HG02943 (cell line): ENCODE results near the gene ABHD10.

ENCODE experiments used
- ATAC-seq: cut with Tn5 transposase; IDR thresholded peaks from one replicate; pipeline ENCODE4 v1.9.1; 2021; ENCODE audit warnings: mild to moderate bottlenecking, low read depth, moderate library complexity; ENCODE audit not compliant: unreplicated experiment

ABHD10 gene

DNA sequence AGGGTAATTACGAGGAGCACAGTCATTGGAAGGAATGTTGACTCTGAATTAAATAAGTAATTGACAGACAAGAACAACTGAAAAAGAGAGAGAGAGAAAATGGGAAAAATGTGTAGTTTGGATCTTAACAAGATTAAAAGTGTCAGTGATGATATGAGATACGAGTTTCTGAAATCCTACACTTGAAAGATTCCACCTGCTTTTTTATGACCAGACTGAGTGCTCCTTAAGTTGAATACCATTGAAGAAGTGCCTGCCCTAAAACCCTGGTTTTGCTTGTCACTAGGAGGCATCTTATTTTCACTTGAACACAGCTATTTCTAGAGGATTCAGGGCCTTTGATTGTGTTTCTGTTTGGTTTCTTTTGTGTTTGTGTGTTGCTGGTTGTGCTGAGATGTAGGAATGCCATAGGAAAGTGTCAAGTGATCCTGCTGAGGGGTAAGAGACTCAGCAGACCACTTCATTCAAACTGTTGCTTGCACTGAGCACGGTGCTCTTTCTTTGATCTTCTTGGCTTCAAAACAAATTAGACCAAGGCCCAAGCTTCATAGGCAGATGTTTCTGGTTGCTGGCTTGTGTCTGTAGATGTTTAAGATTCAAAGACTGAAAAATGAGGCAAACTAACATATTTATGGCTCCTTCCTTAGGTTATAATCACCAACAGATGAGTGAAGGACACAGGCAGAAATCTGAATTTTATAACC, 17.2 kb upstream of the ABHD10 start:
- no peak for ATAC-seq

DNA sequence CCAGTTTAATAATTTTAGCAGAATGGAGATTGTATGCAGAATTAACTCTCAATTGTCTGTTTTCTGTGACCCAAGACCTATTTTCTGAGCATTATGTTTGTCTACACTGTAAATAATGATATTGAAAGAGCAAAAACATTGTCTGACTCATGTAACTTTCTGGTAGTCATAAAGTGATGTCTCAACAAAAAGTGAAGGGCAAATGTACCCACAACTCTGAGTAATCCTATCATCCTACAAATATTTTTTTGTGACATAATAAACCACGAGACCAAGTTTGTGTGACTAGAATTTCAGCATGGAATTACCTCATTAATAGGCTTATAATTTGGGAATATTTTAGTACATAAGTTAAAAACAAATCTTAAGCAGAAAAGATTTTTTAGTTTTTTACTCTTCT, 15.4 kb upstream of the ABHD10 start:
- ATAC-seq = no peak

DNA sequence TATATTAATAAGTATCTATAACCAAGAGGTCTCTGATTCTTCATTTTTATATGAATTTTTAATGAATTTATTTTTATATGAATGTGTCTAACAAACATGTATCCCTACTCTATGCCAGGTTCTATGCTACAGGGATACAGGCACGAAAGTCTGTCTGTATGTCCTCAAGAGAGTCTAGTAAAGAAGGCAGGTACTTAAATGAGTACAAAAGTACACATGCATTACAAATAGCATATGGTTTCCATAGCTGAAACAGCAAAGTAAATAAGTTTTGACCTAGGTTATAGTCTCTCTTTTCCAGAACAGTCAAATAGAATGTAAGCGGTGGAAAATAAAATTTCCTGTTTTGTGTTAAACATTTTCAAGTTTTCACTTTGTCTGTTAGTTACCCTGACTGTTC, 13.3 kb upstream of the ABHD10 start:
- no peak for ATAC-seq

DNA sequence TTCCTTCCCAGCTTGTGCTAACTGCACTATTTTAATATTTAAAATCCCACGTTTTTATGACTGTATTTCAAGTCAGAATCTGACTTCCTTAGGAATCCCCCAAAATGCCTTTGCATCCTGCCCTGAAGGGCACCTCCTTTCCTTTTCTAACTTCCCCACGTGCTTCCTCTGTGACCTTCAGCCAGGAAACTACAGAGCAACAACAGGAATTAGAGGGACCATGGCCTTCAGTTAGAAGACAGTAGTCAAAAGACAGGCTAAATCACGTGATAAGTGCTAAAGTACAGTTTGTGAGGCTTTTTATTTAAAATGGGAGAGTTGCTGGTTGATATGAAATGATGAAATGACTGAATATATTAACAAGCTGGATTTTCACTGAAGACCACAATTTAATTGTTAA, 11.8 kb upstream of the ABHD10 start:
- no peak for ATAC-seq

DNA sequence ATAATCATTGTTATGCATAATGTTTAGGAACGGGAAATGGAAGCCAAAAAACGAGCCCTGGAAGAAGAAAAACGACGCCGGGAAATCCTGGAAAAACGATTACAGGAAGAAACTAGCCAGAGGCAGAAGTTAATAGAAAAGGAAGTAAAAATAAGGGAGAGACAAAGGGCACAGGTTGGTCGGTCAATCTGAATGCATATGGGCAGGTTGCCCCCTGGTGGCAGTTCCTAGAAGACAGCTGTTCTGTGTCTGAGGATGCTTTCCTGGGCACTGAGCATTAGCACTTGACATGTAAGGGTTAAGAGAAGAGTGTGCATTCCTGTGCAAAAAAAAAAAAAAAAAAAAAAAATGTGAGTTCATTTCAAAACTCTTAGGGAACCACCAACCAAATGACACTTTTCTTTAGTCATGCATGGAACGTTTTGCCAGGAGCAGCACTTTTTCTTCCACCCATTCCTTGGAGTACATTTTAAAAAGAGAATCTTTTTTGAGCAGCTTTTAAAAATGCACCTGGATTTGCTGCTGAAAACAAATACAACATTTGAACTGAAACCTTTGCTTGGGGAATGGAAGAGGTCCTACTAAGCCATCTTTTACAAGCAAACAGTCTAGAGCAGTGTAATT, 11.1 kb upstream of the ABHD10 start:
- peak; percentile 95 for ATAC-seq

DNA sequence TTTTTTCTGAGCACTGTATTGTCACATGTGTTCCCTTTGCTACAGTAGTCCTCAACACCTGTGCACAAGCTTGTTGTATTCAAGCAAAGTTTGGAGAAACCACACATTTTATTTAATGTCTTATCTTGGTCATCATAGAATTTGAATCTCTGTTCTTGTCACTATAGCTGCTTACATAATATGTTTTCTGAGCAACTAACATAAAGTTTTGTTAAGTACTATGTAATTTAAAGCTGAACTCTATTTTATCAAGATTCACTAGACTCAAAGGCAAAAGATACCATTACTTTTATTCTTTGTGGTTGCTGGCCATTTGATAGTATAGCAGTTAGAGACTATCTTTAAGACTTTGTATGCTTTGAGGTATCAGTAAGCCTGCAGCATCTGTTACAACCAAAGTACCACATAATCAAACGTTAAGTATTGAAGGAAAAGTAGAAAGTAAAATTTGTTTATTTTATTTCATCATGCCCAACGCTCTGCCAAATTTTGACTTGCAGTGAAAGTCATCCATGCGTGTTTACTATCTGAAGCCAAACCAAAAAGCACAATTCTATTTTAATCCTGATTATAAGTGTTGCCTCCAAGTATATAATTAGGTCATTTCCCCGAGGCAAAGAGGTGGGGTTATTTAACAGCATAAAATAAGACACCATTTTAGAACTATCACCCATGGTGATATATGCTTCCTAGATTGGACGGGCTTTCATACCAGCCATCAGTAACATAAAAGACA, 10.3 kb upstream of the ABHD10 start:
- ATAC-seq = no peak

DNA sequence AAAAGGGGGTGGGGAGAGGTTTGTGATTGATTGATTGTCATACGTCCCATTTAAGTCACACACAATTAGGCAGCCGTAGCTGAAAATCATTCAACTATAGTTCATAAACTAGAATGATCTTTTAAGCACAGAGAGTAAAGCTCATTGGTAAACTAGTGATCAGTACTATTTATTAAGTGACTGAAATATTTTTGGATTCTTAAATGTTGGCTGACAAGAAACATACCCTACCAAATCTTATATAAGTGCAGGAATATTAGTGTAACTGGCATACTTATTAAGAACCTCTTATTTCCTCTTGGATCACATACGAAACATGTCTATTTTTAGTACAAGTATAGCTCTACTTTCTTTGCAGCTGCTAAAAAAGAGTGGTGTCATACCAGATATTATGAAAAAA, 8.4 kb upstream of the ABHD10 start:
- no peak for ATAC-seq

DNA sequence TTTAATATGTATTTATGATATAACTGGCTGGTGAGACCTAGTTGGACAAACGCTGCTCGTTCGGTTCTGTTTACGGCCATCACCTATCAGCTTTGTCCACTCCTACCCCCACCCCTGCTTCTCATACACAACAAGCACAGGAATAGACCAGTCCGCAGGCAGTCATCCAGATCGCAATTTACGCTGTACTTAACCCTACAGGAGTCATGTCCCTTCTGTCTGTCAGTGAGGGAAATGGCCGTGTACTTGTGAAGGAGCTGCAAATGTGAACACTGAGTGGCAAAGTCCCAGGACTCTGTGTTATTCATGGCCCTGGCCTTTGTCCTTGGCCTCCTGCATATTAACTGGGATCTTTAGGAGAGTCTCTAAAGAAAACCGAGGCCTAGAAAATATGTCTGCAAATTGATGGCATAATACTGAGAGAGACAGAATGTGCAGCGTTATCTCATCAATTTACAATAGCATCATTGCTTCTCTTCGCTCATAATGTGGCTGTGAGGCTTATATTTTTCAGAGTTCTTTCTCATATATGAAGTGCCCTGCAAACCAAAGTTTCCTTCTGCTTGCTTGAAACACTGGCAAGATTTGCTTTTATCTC, 7.2 kb upstream of the ABHD10 start:
- ATAC-seq = no peak

DNA sequence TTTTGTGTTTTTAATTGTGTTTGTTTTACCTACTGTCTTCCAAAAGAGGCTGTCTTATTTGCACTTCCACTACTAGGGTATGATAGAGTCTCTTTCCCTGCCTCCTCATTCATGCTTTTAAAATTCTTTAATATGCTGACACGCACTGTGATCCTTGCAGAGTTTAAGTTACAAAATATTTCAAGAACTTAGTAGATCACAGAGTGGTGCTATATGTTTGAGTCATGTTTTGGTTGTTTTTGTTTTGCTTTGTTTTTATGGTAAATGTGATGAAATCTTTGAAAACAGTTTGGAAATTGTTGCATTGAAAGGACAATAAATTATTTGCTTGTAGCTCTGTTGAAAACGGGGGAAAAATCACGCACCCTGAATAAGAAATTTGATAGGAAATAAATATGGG, 5.9 kb upstream of the ABHD10 start:
- ATAC-seq = no peak

DNA sequence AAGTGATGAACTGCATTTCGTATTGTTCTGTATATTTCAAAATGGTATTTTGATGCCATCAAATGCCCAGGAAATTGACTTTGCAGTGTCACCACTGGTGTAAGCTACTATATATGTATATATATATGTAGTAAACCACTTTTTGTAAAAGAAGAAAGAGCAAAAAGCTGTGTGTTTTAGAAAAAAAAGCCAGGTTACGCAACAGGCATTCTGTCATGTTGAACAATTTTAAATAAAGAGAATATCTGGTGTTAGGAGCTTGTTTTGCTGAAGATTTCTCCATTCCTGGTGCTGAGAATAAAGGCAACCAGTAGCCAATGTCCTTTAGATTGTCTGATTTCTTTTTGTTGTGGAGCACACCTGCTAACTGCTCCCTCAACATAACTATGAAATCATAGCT, 3.7 kb upstream of the ABHD10 start:
- no peak for ATAC-seq

DNA sequence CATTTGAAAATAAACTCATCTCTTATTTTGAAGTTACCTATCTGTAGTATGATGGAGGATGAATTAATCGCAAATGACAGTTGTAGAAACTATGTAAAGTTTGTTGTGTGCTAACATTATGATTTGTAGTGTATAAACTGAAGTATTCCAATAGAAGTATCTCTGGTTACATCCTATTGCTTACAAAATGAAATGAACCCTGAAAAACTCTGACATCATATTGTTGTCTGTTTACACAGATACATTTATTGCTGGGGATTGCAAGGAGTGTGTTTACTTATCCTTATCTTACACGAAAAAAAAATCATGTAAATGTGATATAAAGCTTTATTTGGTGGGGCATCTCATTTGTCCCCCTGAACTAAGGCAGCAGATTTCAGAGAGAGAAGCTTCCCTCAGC, 2.6 kb upstream of the ABHD10 start:
- ATAC-seq = no peak

DNA sequence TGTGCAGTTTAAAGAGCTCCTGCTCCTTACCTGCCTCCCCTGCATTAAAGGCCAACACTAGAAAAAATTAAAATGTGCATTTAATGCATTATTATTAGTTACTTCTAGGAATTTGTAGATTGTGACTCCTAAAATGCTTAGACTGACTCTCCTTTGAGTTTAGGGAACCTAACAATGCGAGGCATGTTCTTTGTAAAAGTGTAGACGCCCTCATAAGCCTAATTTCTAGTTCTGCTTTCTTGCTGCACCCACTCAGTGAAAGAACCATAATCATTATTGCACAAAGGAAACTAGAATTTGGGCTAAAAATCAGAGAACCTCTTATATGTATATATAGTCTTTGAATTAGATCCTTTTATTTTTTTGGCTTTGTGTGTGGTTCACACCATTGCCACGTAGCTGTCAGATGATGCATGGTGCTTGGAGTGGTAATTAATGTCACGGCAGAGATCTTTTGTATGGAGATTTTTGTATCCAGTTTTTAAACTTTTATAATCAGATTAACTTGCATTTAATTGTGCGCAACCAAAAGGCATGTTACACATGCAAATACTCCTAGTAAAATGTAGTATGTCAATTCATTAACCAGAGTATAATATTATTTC, 710 bp downstream of the ABHD10 start:
- peak; percentile 34 for ATAC-seq

DNA sequence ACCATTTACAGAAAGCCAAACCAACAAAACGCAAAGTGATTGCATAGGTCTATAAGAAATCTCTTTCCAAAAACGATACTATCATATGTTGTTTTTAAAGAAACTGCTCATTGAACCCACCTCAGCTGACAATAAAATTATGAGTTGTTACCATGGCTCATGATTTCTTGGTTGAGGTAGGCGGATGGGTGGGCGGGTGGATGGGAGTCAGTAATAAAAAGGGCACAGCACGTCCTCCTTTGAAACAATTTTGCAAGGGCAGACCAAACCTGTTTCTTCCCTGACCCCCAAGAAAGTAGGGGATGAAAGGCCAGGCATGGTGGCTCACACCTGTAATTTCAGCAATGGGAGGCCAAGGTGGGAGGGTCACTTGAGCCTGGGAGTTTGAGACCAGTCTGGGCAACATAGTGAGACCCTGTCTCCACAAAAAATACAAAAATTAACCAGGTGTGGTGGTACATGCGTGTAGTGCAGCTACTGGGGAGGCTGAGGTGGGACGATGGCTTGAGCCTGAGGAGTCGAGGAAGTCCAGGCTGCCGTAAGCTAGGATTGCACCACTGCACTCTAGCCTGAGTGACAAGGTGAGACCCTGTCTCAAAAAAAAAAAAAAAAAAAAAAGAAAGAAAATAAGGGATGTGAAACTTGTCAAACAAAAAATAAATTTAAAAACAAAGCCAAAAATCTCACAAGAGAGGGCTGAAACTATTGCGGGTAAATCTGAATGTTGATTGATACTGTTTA, 2.1 kb downstream of the ABHD10 start:
- no peak for ATAC-seq

DNA sequence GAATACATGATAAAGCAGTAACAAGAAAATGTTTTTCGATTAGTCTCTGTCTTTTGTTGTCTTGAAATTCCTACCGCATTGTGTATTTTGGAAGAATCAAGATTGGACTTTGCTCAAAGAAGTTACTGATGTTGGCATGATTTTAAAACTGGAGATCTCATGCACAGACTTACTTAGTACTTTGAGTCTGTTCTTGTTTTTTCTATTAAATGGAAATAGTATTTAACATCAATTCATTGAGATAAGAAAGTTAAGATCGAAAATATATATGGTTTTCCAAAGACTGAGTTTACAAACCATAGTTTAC, 2.6 kb downstream of the ABHD10 start:
- no peak for ATAC-seq

DNA sequence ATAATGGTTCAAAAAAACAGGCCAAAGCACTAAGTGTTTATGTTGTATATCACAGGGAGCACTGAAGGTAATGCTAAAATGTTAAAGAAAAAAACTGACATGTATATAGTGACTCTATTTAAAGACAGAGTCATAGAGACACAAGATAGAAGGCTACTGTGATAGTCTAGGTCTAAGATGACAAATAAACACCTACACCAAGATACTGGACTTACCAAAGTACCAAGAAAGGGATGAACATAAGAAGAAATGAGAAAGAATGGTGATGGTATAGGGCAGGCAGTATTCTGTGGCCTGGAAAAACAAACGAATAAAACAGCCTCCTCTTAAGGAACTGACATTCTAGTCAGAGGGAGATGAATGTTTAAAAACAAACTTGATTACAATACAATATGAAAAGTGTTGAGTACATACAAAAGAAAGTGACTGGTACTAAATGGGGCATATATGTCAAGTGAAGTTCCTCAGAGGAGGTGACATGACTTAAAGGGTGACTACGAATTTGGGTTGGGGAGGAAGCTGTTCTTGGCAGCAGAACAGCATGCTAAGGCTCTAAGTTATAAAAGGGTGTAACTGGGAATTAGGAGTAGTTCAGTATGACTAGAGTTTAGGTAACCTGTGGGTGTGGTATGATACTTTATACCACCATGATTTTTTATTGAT, 5.9 kb downstream of the ABHD10 start:
- ATAC-seq = no peak

DNA sequence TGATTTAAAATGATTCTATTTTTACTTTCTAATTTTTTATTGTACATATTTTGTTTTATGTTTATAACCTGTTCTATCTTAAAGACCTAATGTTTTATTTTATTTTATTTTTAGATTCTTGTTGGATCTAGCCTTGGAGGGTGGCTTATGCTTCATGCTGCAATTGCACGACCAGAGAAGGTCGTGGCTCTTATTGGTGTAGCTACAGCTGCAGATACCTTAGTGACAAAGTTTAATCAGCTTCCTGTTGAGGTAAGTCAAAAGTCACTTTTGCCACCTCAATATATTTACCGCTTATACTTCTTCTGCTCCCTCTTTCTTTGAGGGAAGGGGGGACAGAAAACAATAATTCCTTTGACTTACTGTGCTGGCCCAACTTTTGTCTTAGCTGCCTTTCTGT, 8.0 kb downstream of the ABHD10 start:
- ATAC-seq = no peak

DNA sequence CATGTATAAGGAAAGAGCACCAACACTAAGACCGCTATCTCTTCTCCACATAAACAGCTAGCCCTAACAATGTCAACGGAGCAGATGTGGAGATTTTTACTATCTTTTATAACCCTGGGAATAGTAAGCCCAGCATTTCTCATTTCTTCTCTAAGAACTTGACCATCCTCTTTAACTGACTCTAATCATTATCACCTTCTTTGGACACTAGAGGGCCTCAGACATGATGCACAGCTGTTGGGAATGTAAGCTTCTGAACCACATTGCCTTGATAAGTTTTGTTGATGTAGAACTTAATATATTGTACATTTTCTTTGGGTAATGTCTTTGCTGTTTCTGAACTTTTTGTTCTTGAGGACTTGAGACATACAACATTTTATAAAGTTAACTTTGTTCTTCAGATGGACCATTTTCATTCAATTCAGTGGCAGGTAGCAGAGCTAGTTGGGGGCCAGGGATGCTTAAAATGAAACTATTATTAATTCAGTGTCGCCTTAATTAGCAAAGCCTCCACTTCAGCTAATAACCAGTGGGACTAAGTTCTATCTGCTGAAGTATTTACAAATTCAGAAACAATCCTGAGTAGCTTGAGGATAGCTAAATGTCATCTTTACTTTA, 10.3 kb downstream of the ABHD10 start:
- ATAC-seq = peak; percentile 84

DNA sequence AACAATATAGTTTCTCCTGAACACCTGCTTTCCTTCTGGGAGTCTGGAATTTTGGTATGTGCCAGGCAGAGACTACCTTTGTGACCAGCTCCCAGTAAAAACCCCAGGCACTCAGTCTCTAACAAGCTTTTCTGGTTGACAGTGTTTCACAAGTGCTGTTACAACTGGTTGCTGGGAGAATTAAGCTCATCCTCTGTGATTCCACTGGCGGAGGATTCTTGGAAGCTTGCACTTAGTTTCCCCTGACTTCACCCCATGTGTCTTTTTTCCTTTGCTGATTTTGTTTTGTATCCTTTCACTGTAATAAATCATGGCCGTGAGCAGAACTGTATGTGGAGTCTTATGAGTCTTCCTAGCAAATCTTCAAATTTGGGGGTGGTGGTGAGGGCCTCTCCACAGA, 14.2 kb downstream of the ABHD10 start:
- ATAC-seq = no peak

DNA sequence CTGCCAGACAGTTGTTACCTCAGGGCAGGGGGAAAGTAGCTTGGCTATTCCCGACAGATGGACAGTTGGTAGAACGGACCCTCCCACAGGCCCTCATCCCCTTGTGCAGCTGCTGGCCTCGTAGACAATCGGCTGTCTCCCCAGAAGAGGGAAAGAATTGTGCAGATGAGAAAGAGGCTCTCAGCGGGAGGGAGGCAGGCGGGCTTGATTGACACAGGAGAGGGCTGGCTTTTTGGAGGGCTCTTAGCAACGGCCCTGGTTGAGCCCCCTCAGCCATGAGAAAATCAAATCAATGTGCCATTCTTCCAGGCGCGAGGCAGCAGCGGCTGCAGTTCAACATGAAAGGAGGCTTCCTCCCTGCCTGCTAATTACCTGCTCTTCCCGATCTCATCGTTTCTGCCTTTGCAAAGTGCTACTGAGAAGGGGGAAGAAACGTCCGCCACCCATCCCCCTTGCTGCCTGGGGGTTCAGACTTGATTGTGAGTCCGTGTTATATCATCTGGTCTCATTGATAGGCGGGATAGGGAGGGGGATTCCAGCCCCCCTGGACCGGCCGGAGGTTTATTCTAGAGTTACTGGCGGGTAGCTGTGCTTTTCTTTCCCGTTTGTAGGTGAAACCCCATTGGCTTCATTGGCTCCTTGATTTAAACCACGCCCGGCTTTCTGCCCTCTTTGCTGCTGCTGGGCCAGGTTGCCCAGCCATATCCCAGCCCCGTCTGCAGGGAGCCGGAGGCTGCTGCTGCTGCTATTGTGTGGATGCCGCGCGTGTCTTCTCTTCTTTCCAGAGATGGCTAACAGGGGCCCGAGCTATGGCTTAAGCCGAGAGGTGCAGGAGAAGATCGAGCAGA, 20.0 kb downstream of the ABHD10 start, which contains the start of gene TAGLN3:
TAGLN3 (plus strand) TSS at position 287 of the 848 bp plus-strand sequence; CDS start at position 788, 501 bp downstream.
- ATAC-seq = no peak
